AG08396 (cell line): ENCODE measurements around the gene PANK1.
"Not testable (repeated sequence)": the region's sequence is repeated elsewhere in the genome, so short reads cannot be mapped to it uniquely, and the experiment has no call there.

Experiments
- DNase-seq: peaks from one replicate; pipeline ENCODE4 v3.0.0; 2012; ENCODE audit warnings: low spot score, mixed read lengths

The PANK1 gene

GRCh38 chr10:89566992-89567391, 78.0 kb downstream of the PANK1 start:
- no peak for DNase-seq

GRCh38 chr10:89566095-89566950, 78.7 kb downstream of the PANK1 start:
- DNase-seq = no peak

GRCh38 chr10:89565180-89565579, 79.9 kb downstream of the PANK1 start:
- DNase-seq = no peak

- DNase-seq = peak; percentile 32
These were observed 81.1 kb downstream of the PANK1 start for GRCh38 chr10:89563861-89564478.

GRCh38 chr10:89563311-89563710, 81.7 kb downstream of the PANK1 start:
- DNase-seq = no peak

GRCh38 chr10:89556600-89556999, 88.4 kb downstream of the PANK1 start:
- DNase-seq = no peak

- DNase-seq = no peak
These were observed 89.2 kb downstream of the PANK1 start for GRCh38 chr10:89555688-89556445.

GRCh38 chr10:89554433-89554832, 90.6 kb downstream of the PANK1 start:
- no peak for DNase-seq

- peak; percentile 57 for DNase-seq
These were observed 91.8 kb downstream of the PANK1 start for GRCh38 chr10:89553064-89553734.

GRCh38 chr10:89552213-89552612, 92.8 kb downstream of the PANK1 start:
- no peak for DNase-seq

- DNase-seq = no peak
These were observed 94.5 kb downstream of the PANK1 start for GRCh38 chr10:89550509-89550908.

- no peak for DNase-seq
These were observed 95.5 kb downstream of the PANK1 start for GRCh38 chr10:89549510-89549909.

- no peak for DNase-seq
These were observed 96.4 kb downstream of the PANK1 start for GRCh38 chr10:89548673-89549072.

GRCh38 chr10:89547853-89548513, 97.1 kb downstream of the PANK1 start:
- DNase-seq = no peak

GRCh38 chr10:89546651-89547050, 98.4 kb downstream of the PANK1 start:
- not testable (repeated sequence) for DNase-seq

- no peak for DNase-seq
These were observed 101.2 kb downstream of the PANK1 start for GRCh38 chr10:89543841-89544240.

- DNase-seq = peak; percentile 78
These were observed 104.6 kb downstream of the PANK1 start for GRCh38 chr10:89540420-89540949.

- DNase-seq = no peak
These were observed 107.7 kb downstream of the PANK1 start for GRCh38 chr10:89537364-89537763.

GRCh38 chr10:89536013-89536354, 109.1 kb downstream of the PANK1 start:
- no peak for DNase-seq

- DNase-seq = peak; percentile 38
These were observed 109.7 kb downstream of the PANK1 start, which contains the start of gene SLC16A12 for GRCh38 chr10:89535171-89536012. Gene SLC16A12, minus strand, starts transcription at chr10:89535594. Its CDS starts 73,016 bp downstream, at chr10:89462578.

GRCh38 chr10:89534826-89535166, 110.2 kb downstream of the PANK1 start:
- DNase-seq = no peak
